Lower lobe of right lung (tissue), 2 donors: Measurements from ENCODE around the gene VEGFC. TPM values are rescaled to one million over a fixed set of nuclear protein-coding genes. Genes with fewer than 3 reads are reported as not detected.

ENCODE experiments used
- ATAC-seq, 2 donors: fragments of 200-7000 bp; cut with Tn5 transposase; one replicate each; pipeline ENCODE4 v1.9.1; 2020 to 2022; ENCODE audit warnings: mild to moderate bottlenecking in 2 of 2, moderate library complexity in 2 of 2
- DNase-seq: peaks from one replicate; pipeline ENCODE4 v3.0.0-alpha.2; 2020
- H3K27ac ChIP-seq: fragments of 200-600 bp; one replicate; pipeline ENCODE4 v1.8.0; 2022
- H3K27me3 ChIP-seq: fragments of 200-600 bp; one replicate; pipeline ENCODE4 v1.8.0; 2022; ENCODE audit warnings: low read depth
- H3K36me3 ChIP-seq: fragments of 200-600 bp; one replicate; pipeline ENCODE4 v1.8.0; 2022; ENCODE audit warnings: mild to moderate bottlenecking
- H3K4me1 ChIP-seq: fragments of 200-600 bp; one replicate; pipeline ENCODE4 v1.8.0; 2022
- H3K4me3 ChIP-seq: fragments of 200-600 bp; one replicate; pipeline ENCODE4 v1.8.0; 2022; ENCODE audit warnings: mild to moderate bottlenecking
- H3K9me3 ChIP-seq: fragments of 200-600 bp; one replicate; pipeline ENCODE4 v1.8.0; 2022
- CTCF ChIP-seq: fragments of 200-600 bp; IDR thresholded peaks from one replicate; pipeline ENCODE4 v1.8.0; 2022; ENCODE audit warnings: antibody characterized with exemption, mild to moderate bottlenecking
- intact Hi-C: fragments of 100-400 bp; cut with DNase I; formaldehyde crosslinking; loops from one replicate; pipeline ENCODE4 v1.11.0; 2022
- total RNA-seq: library from RNA; stranded (reverse); fragmentation: NEBNext Ultra II Directional; extraction: Animal tissue kit (Norgen Biotek cat#: 25700); gene quantifications from one replicate; pipeline ENCODE4 v1.2.1, GENCODE V29; 2021
- donor health status: DM: no; HTN: yes; CAD: no; lungs with severe emphysema.

VEGFC gene
- total RNA-seq, 1 donor from 2014 or later = 16.1 TPM

- H3K27me3 ChIP-seq = no peaks in the 10 kb centered on the region
- DNase-seq = no peak
- no peaks in the 10 kb centered on the region for H3K9me3 ChIP-seq
- H3K4me1 ChIP-seq = no peaks in the 10 kb centered on the region
- no peak for ATAC-seq
- intact Hi-C loops = no loop called here
- TF ChIP-seq CTCF = no peak
- no peaks in the 10 kb centered on the region for H3K36me3 ChIP-seq
- no peak overlapping the region for H3K4me3 ChIP-seq
- H3K27ac ChIP-seq = no peak overlapping the region
Measured at GRCh38 chr4:176645246-176645960, 147.3 kb downstream of the VEGFC start.

GRCh38 chr4:176642472-176642871 lies 150.2 kb downstream of the VEGFC start:
- intact Hi-C loops = no loop called here
- ATAC-seq = no peak

GRCh38 chr4:176641237-176641636 lies 151.5 kb downstream of the VEGFC start:
- Histone ChIP-seq H3K27me3 (no peaks in the 10 kb centered on the region), H3K36me3 (no peaks in the 10 kb centered on the region), H3K27ac (no peak overlapping the region), H3K4me1 (no peaks in the 10 kb centered on the region), H3K9me3 (no peaks in the 10 kb centered on the region), H3K4me3 (no peak overlapping the region)
- TF ChIP-seq CTCF = no peak
- ATAC-seq (no peak), DNase-seq (no peak)
- intact Hi-C loops = no loop called here

More at GRCh38 chr4:176642472-176642871, 150.2 kb downstream of the VEGFC start:
- no peak for DNase-seq
- no peaks in the 10 kb centered on the region for H3K36me3 ChIP-seq
- no peak for TF ChIP-seq CTCF
- H3K4me1 ChIP-seq = no peaks in the 10 kb centered on the region
- H3K27me3 ChIP-seq = no peaks in the 10 kb centered on the region
- H3K9me3 ChIP-seq = no peaks in the 10 kb centered on the region
- no peak overlapping the region for H3K4me3 ChIP-seq
- no peak overlapping the region for H3K27ac ChIP-seq

GRCh38 chr4:176638992-176639391 lies 153.7 kb downstream of the VEGFC start:
- H3K27me3 ChIP-seq = no peaks in the 10 kb centered on the region
- no peak for DNase-seq

GRCh38 chr4:176636292-176636691 lies 156.4 kb downstream of the VEGFC start:
- Histone ChIP-seq H3K4me3 (no peak overlapping the region), H3K36me3 (no peaks in the 10 kb centered on the region), H3K27ac (no peak overlapping the region), H3K4me1 (no peaks in the 10 kb centered on the region), H3K9me3 (no peaks in the 10 kb centered on the region), H3K27me3 (no peaks in the 10 kb centered on the region)
- DNase-seq (no peak), ATAC-seq (no peak)
- no peak for TF ChIP-seq CTCF
- intact Hi-C loops = no loop called here

More at GRCh38 chr4:176638992-176639391, 153.7 kb downstream of the VEGFC start:
- no peak for ATAC-seq
- Histone ChIP-seq H3K4me3 (no peak overlapping the region), H3K9me3 (no peaks in the 10 kb centered on the region), H3K36me3 (no peaks in the 10 kb centered on the region), H3K27ac (no peak overlapping the region), H3K4me1 (no peaks in the 10 kb centered on the region)
- TF ChIP-seq CTCF = no peak
- intact Hi-C loops = no loop called here
